HG03354 (cell line): ENCODE measurements around the gene INO80D.
"Not testable (repeated sequence)": the region's sequence is repeated elsewhere in the genome, so short reads cannot be mapped to it uniquely, and the experiment has no call there.

Experiments
- ATAC-seq: cut with Tn5 transposase; IDR thresholded peaks from one replicate; pipeline ENCODE4 v1.9.1; 2021; ENCODE audit warnings: mild to moderate bottlenecking; ENCODE audit not compliant: unreplicated experiment, poor library complexity, severe bottlenecking

Gene INO80D

GRCh38 chr2:206084439-206084869, 1.5 kb downstream of the INO80D start:
- ATAC-seq, result no peak

GRCh38 chr2:206083602-206084438, 2.2 kb downstream of the INO80D start:
- no peak for ATAC-seq

- ATAC-seq, result no peak
Measured at GRCh38 chr2:206082298-206082843, 3.6 kb downstream of the INO80D start.

GRCh38 chr2:206080927-206081326, 5.0 kb downstream of the INO80D start:
- ATAC-seq, result no peak

GRCh38 chr2:206079699-206080465, 6.1 kb downstream of the INO80D start:
- no peak for ATAC-seq

- not testable (repeated sequence) for ATAC-seq
Measured at GRCh38 chr2:206077879-206078278, 8.1 kb downstream of the INO80D start.

- no peak for ATAC-seq
Measured at GRCh38 chr2:206075113-206075512, 10.9 kb downstream of the INO80D start.

- no peak for ATAC-seq
Measured at GRCh38 chr2:206071807-206072206, 14.2 kb downstream of the INO80D start.

- no peak for ATAC-seq
Measured at GRCh38 chr2:206069417-206069816, 16.6 kb downstream of the INO80D start.

- ATAC-seq, result no peak
Measured at GRCh38 chr2:206068207-206068606, 17.8 kb downstream of the INO80D start.

- no peak for ATAC-seq
Measured at GRCh38 chr2:206064077-206064476, 21.9 kb downstream of the INO80D start.

- no peak for ATAC-seq
Measured at GRCh38 chr2:206063635-206064034, 22.3 kb downstream of the INO80D start.

GRCh38 chr2:206062724-206063123, 23.2 kb downstream of the INO80D start:
- no peak for ATAC-seq

- no peak for ATAC-seq
Measured at GRCh38 chr2:206056286-206056685, 29.7 kb downstream of the INO80D start.

- ATAC-seq, result no peak
Measured at GRCh38 chr2:206054952-206055351, 31.0 kb downstream of the INO80D start.

GRCh38 chr2:206051912-206052311, 34.1 kb downstream of the INO80D start:
- no peak for ATAC-seq

GRCh38 chr2:206049392-206049791, 36.6 kb downstream of the INO80D start:
- ATAC-seq, result no peak

GRCh38 chr2:206045251-206045650, 40.7 kb downstream of the INO80D start:
- ATAC-seq, result no peak

GRCh38 chr2:206040525-206040924, 45.4 kb downstream of the INO80D start:
- ATAC-seq, result no peak

GRCh38 chr2:206035393-206035792, 50.6 kb downstream of the INO80D start:
- ATAC-seq, result not testable (repeated sequence)

GRCh38 chr2:206033452-206033851, 52.5 kb downstream of the INO80D start:
- not testable (repeated sequence) for ATAC-seq
